GM12878 (cell line): Measurements from ENCODE around the gene CLNK. TPM values are rescaled to one million over a fixed set of nuclear protein-coding genes. Genes with fewer than 3 reads are reported as not detected.
A peak's percentile ranks its signal among the peaks of the same experiment; 100 is the strongest.

ENCODE experiments used
- ATAC-seq: fragments of 200-7000 bp; cut with Tn5 transposase; 3 replicates; pipeline ENCODE4 v1.9.1; 2020; ENCODE audit warnings: mild to moderate bottlenecking, moderate library complexity
- BruUV-seq: library from RNA; stranded (reverse); fragments of 400-500 nt; replicated peaks from 2 replicates; lab custom pipeline; 2021; lab: Mats Ljungman, UMichigan
- CTCF ChIA-PET: fragments of 300-600 bp; sonication (Branson Sonifier 250); formaldehyde crosslinking; extraction: SDS; loops from one replicate; lab custom pipeline; 2021; ENCODE audit warnings: inconsistent platforms; lab: Yijun Ruan, JAX
- POLR2A ChIA-PET: fragments of 350-600 bp; formaldehyde crosslinking; extraction: SDS; loops from one replicate; lab custom pipeline; 2021; ENCODE audit warnings: inconsistent platforms; lab: Charles Lee
- RAD21 ChIA-PET: fragments of 300-600 bp; sonication (Branson Sonifier 250); formaldehyde crosslinking; loops from one replicate; lab custom pipeline; 2023; ENCODE audit warnings: antibody characterized with exemption; ENCODE audit not compliant: unreplicated experiment; lab: Charles Lee
- SMC1A ChIA-PET: fragments of 300-600 bp; sonication (Branson Sonifier 250); formaldehyde crosslinking; loops from one replicate; lab custom pipeline; 2023; ENCODE audit not compliant: unreplicated experiment, uncharacterized antibody; lab: Charles Lee
- DNase-seq: peaks from one replicate; pipeline ENCODE4 v3.0.0-alpha.2; 2011; ENCODE audit warnings: low read depth, low spot score
- FAIRE-seq: peaks from 3 replicates; lab custom pipeline; 2011; peaks lifted over from hg19 to GRCh38; lab: Jason Lieb, UNC
- H2AFZ ChIP-seq: 2 replicates; pipeline ENCODE4 v1.6.0; 2011; ENCODE audit warnings: low read depth, low read length, control low read depth; ENCODE audit not compliant: control insufficient read depth
- H3K27ac ChIP-seq: 2 replicates; pipeline ENCODE4 v1.5.1; 2011; ENCODE audit warnings: control low read depth; ENCODE audit not compliant: control insufficient read depth, insufficient read depth
- H3K27me3 ChIP-seq, 2 experiments: replicated peaks in 1 of 2; 2 replicates each; pipeline versions ENCODE4 v1.6.0 to v1.6.1; 2011; ENCODE audit warnings: low read length in 1 of 2; ENCODE audit not compliant: control insufficient read depth in 2 of 2, insufficient read depth in 2 of 2
- H3K36me3 ChIP-seq, 2 experiments: 2 replicates each; pipeline ENCODE4 v1.5.1; 2011; ENCODE audit warnings: low read length in 1 of 2; ENCODE audit not compliant: control insufficient read depth in 2 of 2, insufficient read depth in 2 of 2
- H3K4me1 ChIP-seq: 2 replicates; pipeline ENCODE4 v1.6.1; 2011; ENCODE audit warnings: mild to moderate bottlenecking, low read length, moderate library complexity, mixed read lengths; ENCODE audit not compliant: control insufficient read depth, insufficient read depth
- H3K4me2 ChIP-seq: 2 replicates; pipeline ENCODE4 v1.6.0; 2011; ENCODE audit warnings: control low read depth; ENCODE audit not compliant: control insufficient read depth, insufficient read depth
- H3K4me3 ChIP-seq: fragments of 200-600 bp; sonication (generic); 2 replicates; pipeline ENCODE4 v1.5.1; 2016
- H3K79me2 ChIP-seq: 2 replicates; pipeline ENCODE4 v1.6.0; 2011; ENCODE audit warnings: low read length; ENCODE audit not compliant: control insufficient read depth, insufficient read depth
- H3K9ac ChIP-seq: 2 replicates; pipeline ENCODE4 v1.8.0; 2011; ENCODE audit warnings: low read length, control low read depth, mixed read lengths; ENCODE audit not compliant: control insufficient read depth, insufficient read depth
- H3K9me3 ChIP-seq: replicated peaks from 3 replicates; pipeline ENCODE4 v1.5.1; 2011; ENCODE audit warnings: mild to moderate bottlenecking, low read length; ENCODE audit not compliant: control insufficient read depth, insufficient read depth
- H4K20me1 ChIP-seq: 2 replicates; pipeline ENCODE4 v1.6.0; 2011; ENCODE audit not compliant: control insufficient read depth, insufficient read depth
- CBFB ChIP-seq: IDR thresholded peaks from 2 replicates; pipeline ENCODE4 v1.6.1; 2016; ENCODE audit warnings: antibody characterized with exemption, low read depth
- CBX3 ChIP-seq: fragments of 200-600 bp; sonication (generic); IDR thresholded peaks from 2 replicates; pipeline ENCODE4 v1.6.1; 2016; ENCODE audit warnings: low read depth, borderline replicate concordance
- JUNB ChIP-seq: IDR thresholded peaks from 2 replicates; pipeline ENCODE4 v1.6.1; 2016; ENCODE audit warnings: antibody characterized with exemption, mild to moderate bottlenecking
- NR2C1 ChIP-seq: fragments of 450-650 bp; IDR thresholded peaks from 2 replicates; pipeline ENCODE4 v1.6.1; 2017; ENCODE audit warnings: antibody characterized with exemption, mild to moderate bottlenecking, moderate library complexity
- SPI1 ChIP-seq: IDR thresholded peaks from 2 replicates; pipeline ENCODE4 v1.6.1; 2011; ENCODE audit warnings: low read depth, mild to moderate bottlenecking, low read length, moderate library complexity, borderline replicate concordance; ENCODE audit not compliant: insufficient read depth
- STAT1 ChIP-seq: fragments of 450-650 bp; conservative IDR thresholded peaks from 2 replicates; pipeline ENCODE4 v1.6.1; 2014; ENCODE audit warnings: antibody characterized with exemption, mild to moderate bottlenecking
- TCF12 ChIP-seq: IDR thresholded peaks from 2 replicates; pipeline ENCODE4 v1.6.1; 2011; ENCODE audit warnings: low read depth, mild to moderate bottlenecking, low read length
- WGBS: methylation state at CpG from one replicate; pipeline ENCODE4 v1.1.6; 2016; ENCODE audit warnings: low lambda C conversion rate; ENCODE audit not compliant: insufficient replicate concordance, insufficient coverage; ENCODE audit errors: missing lambda C conversion rate; 5-methylcytosine and 5-hydroxymethylcytosine counted together
- in situ Hi-C: fragments of 300-500 bp; cut with MboI; formaldehyde crosslinking; loops from 9 replicates; pipeline ENCODE4 v1.14.3; 2018; ENCODE audit warnings: mixed read lengths
- intact Hi-C: fragments of 100-400 bp; cut with micrococcal nuclease; formaldehyde crosslinking; loops from one replicate; pipeline ENCODE4 v1.14.2; 2022; ENCODE audit not compliant: unreplicated experiment
- polyA plus RNA-seq, 11 experiments: library from polyadenylated mRNA; depleted of rRNA in 4 of 11; unstranded in 6 of 11; stranded (reverse) in 5 of 11; fragments of >200 nt; fragmentation: Nextera tagmentation in 4 of 11; fragmentation: Illumina TruSeq in 1 of 11; extraction: Ambion mirVana in 4 of 11; extraction: Trizol in 1 of 11; gene quantifications; 1 replicate in 1 of 11; 2 replicates in 10 of 11; pipeline versions ENCODE4 v1.2.1 to v1.2.3, GENCODE V29; 2011 to 2016; ENCODE audit warnings: inconsistent platforms in 2 of 11, missing spikeins in 2 of 11, low read depth in 1 of 11
- total RNA-seq, 4 experiments: library from RNA; depleted of rRNA in 3 of 4; stranded (reverse); fragments of >200 nt in 3 of 4; fragmentation: Illumina TruSeq in 1 of 4; extraction: Trizol in 1 of 4; gene quantifications; 2 replicates each; pipeline versions ENCODE4 v1.2.1 to v1.2.3, GENCODE V29; 2013 to 2021

The CLNK gene
- total and polyA plus RNA-seq, 10 of the 15 experiments (the other 5 are each of a cell fraction or from before 2014, with no cell fraction given) = 2.1 to 14.3 (median 2.7) TPM

- no peak for ATAC-seq
- ChIA-PET RAD21 (no interaction called here), SMC1A (interaction anchor here (0.7 to 1.6 kb wide), 3 partner anchors 336 to 1078 kb away, joined by 3 read pairs; no protein-coding TSS in a partner anchor), POLR2A (no interaction called here), CTCF (interaction anchor here (0.6 to 5.9 kb wide), 17 partner anchors 8 to 870 kb away, joined by 3 to 57 read pairs (median 3); partner anchors contain the start of gene ZNF518B)
- no peak overlapping the region for H3K4me3 ChIP-seq
- no peaks in the 10 kb centered on the region for H3K4me1 ChIP-seq
- no peak for FAIRE-seq
- intact Hi-C loops (loop anchor here (1.0 to 2.0 kb wide), 2 partner anchors 870 to 1167 kb away; no protein-coding TSS in a partner anchor), in situ Hi-C loops (loop anchor here (10.0 kb wide), 1 partner anchor 1161 kb away; no protein-coding TSS in a partner anchor)
- no peaks in the 10 kb centered on the region for H3K27me3 ChIP-seq
- no peaks in the 10 kb centered on the region for H4K20me1 ChIP-seq
- H3K79me2 ChIP-seq = no peaks in the 10 kb centered on the region
- H2AFZ ChIP-seq = no peak overlapping the region
- 50% methylated on average over 2 of the region's 2 CpGs for WGBS
- BruUV-seq = no TSS peak
- H3K4me2 ChIP-seq = no peak overlapping the region
- no peak for DNase-seq
- no peaks in the 10 kb centered on the region; a peak in 1 of 4 replicates for H3K36me3 ChIP-seq
- TF ChIP-seq NR2C1 = no peak
- no peak for TF ChIP-seq TCF12
- no peak for TF ChIP-seq JUNB
- no peak for TF ChIP-seq STAT1
- TF ChIP-seq CBFB = no peak
- no peak for TF ChIP-seq CBX3
- peak; percentile 45; the same call in 1 of the 2 replicates for TF ChIP-seq SPI1
- H3K9me3 ChIP-seq = no peaks in the 10 kb centered on the region
- no peak overlapping the region for H3K27ac ChIP-seq
- H3K9ac ChIP-seq = no peak overlapping the region
Observed at GRCh38 chr4:10554121-10554520, 130.4 kb downstream of the CLNK start.
